ENCODE data around the gene TMEM250. TPM values are rescaled to one million over a fixed set of nuclear protein-coding genes. Genes with fewer than 3 reads are reported as not detected.

The TMEM250 gene
- total and polyA plus RNA-seq, 2 of the 4 experiments (the other 2 are of a cell fraction), result 14.0 to 17.5 TPM

- no peak overlapping the region for H3K4me2 ChIP-seq (ENCODE audit: low read depth, low read length)
- H2AK9ac ChIP-seq (replicated peaks; ENCODE audit: low read depth, low read length, poor library complexity), result peak overlapping the region; percentile 57
- dilution Hi-C loops (cut with HindIII; ENCODE audit: low sequenced_read_pairs, unreplicated experiment), result no loop called here
- no peak for DNase-seq
- no peak overlapping the region for H3K18ac ChIP-seq (ENCODE audit: low read depth, low read length)
- H3K9me1 ChIP-seq (ENCODE audit: insufficient read depth, low read length), result no peaks in the 10 kb centered on the region
- peak overlapping the region; percentile 70 for H2AFZ ChIP-seq (replicated peaks; ENCODE audit: low read length, poor library complexity)
- H3K14ac ChIP-seq (replicated peaks; ENCODE audit: low read depth, low read length), result no peak overlapping the region
- H3K4me1 ChIP-seq (ENCODE audit: control insufficient read depth, insufficient read depth, low read length), result no peaks in the 10 kb centered on the region
- H2BK20ac ChIP-seq (ENCODE audit: low read depth, low read length), result no peak overlapping the region
- 57% methylated on average over 4 of the region's 31 CpGs; no CpG with 5 or more reads in 1 of the 2 experiments for WGBS, 2 experiments (ENCODE audit: extremely low coverage in 2 of 2, insufficient read length in 1 of 2)
- no peaks in the 10 kb centered on the region for H3K36me3 ChIP-seq (ENCODE audit: control insufficient read depth, insufficient read depth, low read length)
- H4K8ac ChIP-seq (ENCODE audit: low read depth in 2 of 2, low read length in 2 of 2), result no peak overlapping the region
- H2AK5ac ChIP-seq (ENCODE audit: low read depth, low read length), result no peak overlapping the region
- no peak overlapping the region for H3K4ac ChIP-seq (ENCODE audit: low read depth, low read length)
- ChIA-PET CTCF (interaction anchor here (1.0 kb wide), 1 partner anchor 10 kb away, joined by 3 read pairs; no protein-coding TSS in a partner anchor), POLR2A (ENCODE audit: unreplicated experiment) (no interaction called here)
- H2BK120ac ChIP-seq (ENCODE audit: low read depth, low read length), result no peak overlapping the region
- H3K23ac ChIP-seq (ENCODE audit: low read depth, low read length), result no peak overlapping the region
- no peak overlapping the region for H3K9ac ChIP-seq (ENCODE audit: low read depth, low read length)
- ATAC-seq (ENCODE audit: low read depth), result no peak
- H3K79me1 ChIP-seq (ENCODE audit: low read depth in 1 of 2, low read length in 2 of 2), result no peaks in the 10 kb centered on the region
- no TSS peak for BruUV-seq (replicated peaks)
- H3K4me3 ChIP-seq (ENCODE audit: insufficient read depth, low read depth, low read length), result no peak overlapping the region
- intact Hi-C loops (cut with micrococcal nuclease), result no loop called here
- no peaks in the 10 kb centered on the region for H3K9me3 ChIP-seq (ENCODE audit: control insufficient read depth, insufficient read depth, low read length)
- H2BK15ac ChIP-seq (ENCODE audit: low read depth, low read length), result no peak overlapping the region
- no peak overlapping the region for H3K27ac ChIP-seq (ENCODE audit: insufficient read depth, low read length)
- H3K27me3 ChIP-seq (ENCODE audit: control insufficient read depth, insufficient read depth, low read length), result peaks cover 87% of the 10 kb centered on the region
- H3K56ac ChIP-seq (ENCODE audit: extremely low read depth, insufficient read depth, low read length), result no peak overlapping the region
- H4K5ac ChIP-seq (ENCODE audit: low read depth, low read length), result no peak overlapping the region
- H2BK5ac ChIP-seq (ENCODE audit: low read depth, low read length, poor library complexity, severe bottlenecking), result no peak overlapping the region
- no peaks in the 10 kb centered on the region; the same call in 1 of the 2 replicates for H4K20me1 ChIP-seq (ENCODE audit: insufficient read depth, low read length)
- no peak overlapping the region for H4K91ac ChIP-seq (ENCODE audit: insufficient read depth, low read depth, low read length)
- in situ Hi-C loops (cut with MboI; ENCODE audit: low sequenced_read_pairs), result no loop called here
- TF ChIP-seq POLR2A (IDR thresholded peaks at IDR 0.05; ENCODE audit: low read depth, low read length), result no peak
- TF ChIP-seq CHD1 (IDR thresholded peaks at IDR 0.05; ENCODE audit: low read depth, low read length), result no peak
- TF ChIP-seq MAFK (IDR thresholded peaks at IDR 0.05; ENCODE audit: low read depth, low read length), result no peak
- no peak for TF ChIP-seq CTCF (conservative IDR thresholded peaks at IDR 0.05; ENCODE audit: low read depth, low read length)
- no peak for TF ChIP-seq CEBPB (IDR thresholded peaks at IDR 0.05; ENCODE audit: low read depth, low read length)
- no peak for TF ChIP-seq ELK1 (IDR thresholded peaks at IDR 0.05; ENCODE audit: borderline replicate concordance, low read depth, low read length)
- no peak for TF ChIP-seq FOS (IDR thresholded peaks at IDR 0.05; ENCODE audit: low read depth, low read length)
- no peak for TF ChIP-seq MAZ (IDR thresholded peaks at IDR 0.05; ENCODE audit: borderline replicate concordance, low read depth, low read length)
- no peak for TF ChIP-seq RFX5 (IDR thresholded peaks at IDR 0.05; ENCODE audit: low read depth, low read length)
- no peak for TF ChIP-seq NFE2L2 (IDR thresholded peaks at IDR 0.05; ENCODE audit: low read depth, low read length)
- TF ChIP-seq MXI1 (IDR thresholded peaks at IDR 0.05; ENCODE audit: borderline replicate concordance, low read depth, low read length), result no peak
- TF ChIP-seq RCOR1 (IDR thresholded peaks at IDR 0.05; ENCODE audit: insufficient replicate concordance, low read length), result no peak
- no peak for TF ChIP-seq SMC3 (IDR thresholded peaks at IDR 0.05; ENCODE audit: low read depth, low read length)
- TF ChIP-seq USF2 (IDR thresholded peaks at IDR 0.05; ENCODE audit: low read depth, low read length), result no peak
- TF ChIP-seq BHLHE40 (IDR thresholded peaks at IDR 0.05; ENCODE audit: low read depth, low read length), result no peak
Observed at GRCh38 chr9:136131629-136132511, 13.2 kb upstream of the TMEM250 start.

Measured in IMR-90 (cell line).